Activated T-cell treated with anti-CD3 and anti-CD28 coated beads for 48 hours (primary cell): Measurements from ENCODE around the gene PTPN14.

ENCODE experiments used
- DNase-seq: peaks from one replicate; pipeline ENCODE4 v3.0.0-alpha.2; 2020; ENCODE audit warnings: low read depth

PTPN14 gene

DNA sequence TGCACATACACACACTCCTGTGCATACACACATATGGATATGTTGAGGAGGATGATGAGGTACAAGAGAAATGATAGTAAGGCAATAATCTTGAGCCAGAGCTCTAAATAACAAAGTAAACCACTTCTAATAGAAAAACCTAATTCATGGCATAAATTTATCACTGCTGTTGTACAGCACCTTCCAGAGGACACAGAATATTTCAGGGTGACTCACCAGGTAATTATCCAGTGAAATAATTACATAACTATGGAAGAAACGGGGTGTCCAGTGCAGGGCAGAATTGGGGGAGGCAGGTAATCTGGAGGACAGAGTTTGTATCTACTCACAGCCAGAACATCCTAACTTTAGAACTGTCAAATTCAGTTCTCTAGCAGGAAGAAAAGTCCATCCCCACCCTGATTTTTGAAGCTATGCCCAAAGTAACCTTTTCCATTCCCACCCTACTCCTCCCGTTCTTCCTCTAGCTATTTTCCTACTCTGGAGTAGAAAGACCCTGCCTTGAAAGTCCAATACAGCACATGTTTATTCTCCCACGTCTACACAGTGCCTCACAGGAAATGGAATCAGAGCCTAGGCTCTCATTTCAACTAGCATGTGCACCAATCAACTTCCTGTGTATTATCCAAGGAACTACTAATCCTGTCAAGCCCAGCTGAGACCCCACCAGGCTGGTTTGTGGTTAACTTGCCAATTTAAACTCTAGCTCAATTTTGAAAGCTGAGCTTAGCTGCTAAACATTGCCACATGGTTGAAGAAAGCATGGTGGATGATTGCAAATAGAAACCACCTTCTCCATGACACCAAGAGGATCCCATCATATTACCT is 96.6 kb downstream of the PTPN14 start:
- DNase-seq: no peak

DNA sequence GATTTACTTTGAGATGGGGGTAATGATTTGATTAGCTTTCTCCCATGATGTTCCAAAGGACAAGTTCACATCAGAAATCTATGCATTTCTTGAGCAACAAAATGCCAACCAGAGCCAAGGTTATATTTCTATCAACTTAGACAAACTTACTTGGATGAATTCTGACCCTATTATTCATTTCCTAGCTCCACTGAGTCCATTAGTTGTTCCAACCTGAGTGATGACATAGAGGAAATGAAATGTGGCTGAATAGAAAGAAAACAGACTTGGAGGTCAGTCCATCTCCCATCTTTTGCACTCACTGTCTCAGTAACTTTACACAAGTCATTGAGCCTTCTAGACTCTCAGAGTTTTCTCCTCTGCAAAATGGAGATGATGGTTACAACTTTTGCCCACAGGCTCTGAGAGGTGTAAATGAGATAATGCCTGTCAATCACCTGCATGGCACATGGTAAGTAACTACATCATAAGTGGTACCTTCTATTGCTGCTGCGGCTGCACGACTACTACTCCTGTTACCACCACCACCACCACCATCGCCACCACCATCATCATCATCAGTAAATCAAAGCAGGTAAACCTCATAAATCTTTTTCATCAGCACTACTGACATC is 98.2 kb downstream of the PTPN14 start:
- no peak for DNase-seq

DNA sequence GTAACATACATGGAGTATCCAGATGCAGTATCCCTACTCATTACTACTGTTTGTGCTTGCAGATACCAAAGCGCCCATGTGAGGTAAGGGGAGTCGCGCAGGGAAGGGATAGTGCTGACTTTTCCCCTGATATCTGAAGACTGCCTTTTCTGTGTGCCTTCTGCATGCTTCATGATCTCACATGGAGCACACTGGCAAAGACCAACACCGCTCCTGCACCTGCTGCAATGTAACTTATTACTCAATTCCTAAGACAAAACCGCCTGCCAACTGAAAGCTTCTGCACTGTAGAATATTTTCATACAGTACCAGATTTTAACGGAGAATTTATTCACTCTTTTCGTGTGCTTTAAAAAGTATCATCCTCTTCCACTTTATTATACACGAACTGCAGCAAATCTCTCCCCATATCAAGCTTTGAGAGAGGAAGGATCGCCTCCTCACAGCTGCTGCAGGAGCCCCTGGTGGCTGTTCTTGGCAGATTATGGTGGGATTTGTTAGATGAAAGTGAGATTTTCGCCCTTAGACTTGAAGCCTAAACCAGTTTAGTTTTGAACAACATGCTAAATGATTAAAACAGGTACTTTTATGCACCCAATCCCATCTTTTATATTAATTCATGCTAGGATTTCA is 99.1 kb downstream of the PTPN14 start:
- DNase-seq: no peak

DNA sequence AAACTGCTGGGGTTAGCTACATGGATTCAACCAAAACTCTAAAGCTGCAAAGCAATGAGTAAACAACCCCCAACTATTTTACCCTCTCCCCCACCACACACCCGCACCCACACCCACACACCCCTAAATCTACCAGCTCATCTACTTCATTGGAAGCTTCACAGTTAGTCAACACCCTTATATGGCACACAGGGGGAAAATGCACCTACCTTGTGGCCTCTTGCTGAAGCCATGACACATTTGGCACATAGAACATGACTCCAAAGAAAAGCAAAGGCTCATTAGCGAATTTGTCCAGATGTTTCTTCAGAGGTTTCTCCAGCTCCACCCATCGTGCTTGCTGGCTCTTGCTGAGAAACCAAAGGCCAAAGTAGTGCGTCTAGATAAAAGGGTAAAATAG is 99.8 kb downstream of the PTPN14 start:
- peak; percentile 40 for DNase-seq

DNA sequence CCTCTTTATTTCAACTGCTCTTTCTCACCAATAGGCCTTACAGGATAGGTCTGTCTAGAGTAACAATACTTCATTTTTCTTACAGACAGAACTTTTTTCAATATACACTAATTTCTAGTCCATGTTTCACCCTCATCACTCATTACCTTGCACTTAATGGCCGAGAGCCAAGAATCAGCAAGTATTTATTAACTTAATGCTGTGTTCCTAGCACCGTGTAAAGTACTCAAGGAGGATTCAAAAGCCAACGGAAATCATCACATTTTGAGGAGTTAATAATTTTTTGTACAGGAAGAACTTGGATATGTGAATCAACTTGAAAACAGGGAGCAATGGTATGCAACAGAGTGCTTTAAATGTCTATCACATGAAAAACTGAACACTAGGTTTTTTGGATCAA is 102.0 kb downstream of the PTPN14 start:
- DNase-seq: no peak

DNA sequence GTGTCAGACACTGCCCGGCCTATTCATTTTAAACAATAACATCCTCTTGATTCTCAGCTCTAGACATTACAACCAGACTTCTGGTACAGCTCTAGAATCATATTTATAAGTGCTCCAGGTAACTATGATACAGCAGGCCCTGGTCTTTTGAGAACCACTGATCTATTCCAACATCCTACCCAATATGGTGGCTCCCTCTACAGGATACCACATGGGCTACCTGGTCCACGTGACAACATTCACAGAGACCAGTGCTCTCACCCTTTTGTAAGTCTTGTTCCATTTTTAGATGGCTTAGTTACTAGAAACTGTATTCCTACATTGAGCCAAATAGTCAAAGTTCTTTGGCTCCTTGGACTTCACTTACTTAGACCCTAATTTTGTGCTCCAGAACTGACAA is 102.9 kb downstream of the PTPN14 start:
- no peak for DNase-seq

DNA sequence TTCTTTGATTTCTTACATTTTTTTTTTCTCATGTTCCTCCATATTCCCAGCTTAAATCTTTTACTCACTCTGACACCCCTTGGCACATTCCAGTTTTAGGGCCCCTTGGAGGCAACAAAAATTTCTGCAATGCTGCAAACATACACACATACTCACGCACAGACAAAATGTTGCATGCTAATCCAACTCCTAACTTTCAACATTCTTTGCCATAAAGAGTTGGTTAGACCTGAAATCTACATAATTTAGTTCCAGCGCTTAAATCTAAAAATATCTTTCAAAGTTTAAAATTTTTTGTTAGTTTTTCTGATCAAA is 103.9 kb downstream of the PTPN14 start:
- DNase-seq: no peak

- DNase-seq: no peak
These were observed 104.4 kb downstream of the PTPN14 start for GRCh38 chr1:214446772-214447556.

GRCh38 chr1:214445831-214446614 is 105.4 kb downstream of the PTPN14 start:
- no peak for DNase-seq

GRCh38 chr1:214445199-214445598 is 106.2 kb downstream of the PTPN14 start:
- DNase-seq: no peak

DNA sequence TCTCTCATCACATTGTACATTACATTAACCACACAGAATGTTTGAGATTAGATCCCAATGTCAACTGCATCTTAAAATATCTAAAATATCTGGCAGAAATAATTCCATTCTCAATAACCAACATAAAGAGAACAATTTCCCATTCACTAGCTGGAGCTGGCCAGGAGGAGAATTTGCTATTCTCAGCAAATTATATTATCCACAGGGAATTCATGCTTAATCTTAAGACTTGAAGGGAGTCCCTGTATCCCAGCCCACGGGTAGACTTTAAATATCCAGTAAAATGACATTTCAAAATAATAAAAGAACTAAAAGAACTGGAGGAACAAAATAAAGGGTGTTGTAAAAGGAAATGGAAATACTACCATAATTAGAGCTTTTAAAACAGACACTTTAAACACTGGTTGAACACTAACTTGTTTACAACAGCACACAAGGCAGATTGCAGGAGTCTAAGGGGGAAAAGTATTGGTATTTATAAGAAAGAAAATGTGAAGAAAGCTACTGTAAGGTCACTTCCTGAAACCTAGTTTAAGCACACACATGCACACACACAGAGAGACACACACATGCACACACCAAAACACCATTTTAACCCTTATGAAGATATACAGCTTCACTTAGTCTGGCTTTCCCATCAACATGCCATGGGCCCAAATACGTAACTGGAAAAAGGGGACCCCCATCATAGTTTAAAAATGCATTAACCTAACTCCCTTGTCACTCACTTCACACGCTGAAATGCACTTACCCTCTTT is 107.0 kb downstream of the PTPN14 start:
- no peak for DNase-seq

GRCh38 chr1:214441119-214441518 is 110.3 kb downstream of the PTPN14 start:
- DNase-seq: no peak

- DNase-seq: no peak
These were observed 111.0 kb downstream of the PTPN14 start for GRCh38 chr1:214440219-214440965.

DNA sequence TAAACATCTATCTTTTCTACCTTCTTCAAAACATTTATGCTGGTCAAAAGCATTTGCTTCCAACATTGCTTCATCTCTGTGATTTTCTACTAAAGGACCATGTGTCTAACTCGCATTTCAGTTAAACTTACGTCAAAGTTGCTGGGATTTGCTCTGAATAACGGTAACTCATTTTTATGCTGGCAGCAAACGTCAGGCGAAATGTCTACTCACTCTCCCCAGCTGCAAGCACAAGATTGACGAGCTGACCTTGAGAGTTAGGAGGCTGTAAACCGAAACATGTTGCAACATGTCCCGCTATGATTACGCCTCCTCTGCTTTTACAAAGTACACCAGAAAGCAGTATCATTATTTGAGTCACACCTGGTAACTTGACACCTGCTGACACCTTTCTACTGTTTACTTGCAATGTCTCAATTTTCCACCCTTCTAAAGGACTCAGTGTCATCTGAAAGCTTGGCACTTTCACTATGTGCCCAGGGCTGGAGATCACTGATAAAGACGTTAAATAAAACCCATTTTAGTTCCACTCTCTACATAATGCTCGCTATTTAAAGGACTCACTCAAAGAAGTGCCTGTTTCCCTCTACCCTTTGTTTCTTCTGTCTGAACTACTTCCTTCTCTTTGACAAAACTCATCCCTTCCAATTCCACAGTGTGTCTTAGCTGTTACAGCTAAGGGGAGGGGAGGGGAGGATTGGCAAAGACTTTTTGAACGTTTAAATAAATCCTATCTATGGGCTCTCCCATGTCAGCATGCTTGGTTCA is 111.9 kb downstream of the PTPN14 start:
- peak; percentile 42 for DNase-seq

- no peak for DNase-seq
These were observed 112.9 kb downstream of the PTPN14 start for GRCh38 chr1:214438530-214438929.

GRCh38 chr1:214438075-214438474 is 113.3 kb downstream of the PTPN14 start:
- DNase-seq: no peak

GRCh38 chr1:214435867-214436266 is 115.5 kb downstream of the PTPN14 start:
- no peak for DNase-seq

- no peak for DNase-seq
These were observed 119.2 kb downstream of the PTPN14 start for GRCh38 chr1:214432245-214432644.

GRCh38 chr1:214429951-214430770 is 121.2 kb downstream of the PTPN14 start:
- no peak for DNase-seq
